Loucy (cell line): ENCODE measurements around the gene DGCR6.

Experiments used
- CTCF ChIP-seq: fragments of 200-600 bp; sonication (generic); conservative IDR thresholded peaks from 2 replicates; pipeline ENCODE4 v1.5.1; 2014; ENCODE audit warnings: mild to moderate bottlenecking, antibody characterized with exemption, low read length
- EZH2phosphoT487 ChIP-seq: fragments of 200-600 bp; IDR thresholded peaks from 2 replicates; pipeline ENCODE4 v1.6.1; 2018; ENCODE audit warnings: antibody characterized with exemption, mild to moderate bottlenecking, moderate library complexity, borderline replicate concordance

DNA sequence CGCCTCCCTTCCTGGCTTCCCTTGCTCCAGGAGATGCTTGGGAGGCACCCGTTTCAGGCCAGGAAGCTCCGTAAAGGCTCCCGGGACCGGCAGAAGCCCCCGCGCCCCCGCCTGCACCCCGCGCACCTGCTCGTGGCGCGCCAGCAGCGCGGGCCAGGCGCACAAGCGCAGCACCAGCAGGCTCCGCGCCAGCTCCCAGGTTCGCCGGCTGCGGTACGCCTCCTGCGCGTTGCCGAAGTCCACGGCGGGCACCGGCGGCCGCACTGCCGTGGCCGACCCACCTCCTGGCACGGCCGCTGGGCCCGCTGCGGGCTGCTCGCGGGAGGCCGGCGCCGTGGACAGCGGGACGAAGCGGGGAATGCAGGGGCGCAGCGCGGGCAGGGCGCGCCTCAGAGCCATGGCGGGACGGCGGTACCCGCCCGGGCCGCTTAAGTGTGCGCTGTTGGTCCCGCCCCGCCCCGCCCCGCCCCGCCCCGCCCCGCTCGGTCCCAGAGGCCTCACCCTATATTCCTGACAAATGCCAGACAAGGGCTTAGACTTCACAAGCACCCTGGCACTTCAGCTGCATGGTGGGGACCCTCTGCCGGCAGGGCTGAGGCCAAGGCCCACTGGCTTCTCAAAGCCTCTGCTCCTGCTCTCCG is 29.9 kb downstream of the DGCR6 start, which contains the start of gene PRODH:
- no peak for TF ChIP-seq CTCF
- TF ChIP-seq EZH2phosphoT487, result no peak
